Endothelial cell of umbilical vein (primary cell): ENCODE measurements around the gene KCNK13.

Source experiments
- EZH2 ChIP-seq: IDR thresholded peaks from 2 replicates; pipeline ENCODE4 v1.6.1; 2012; ENCODE audit warnings: borderline replicate concordance, low read depth, mild to moderate bottlenecking, moderate library complexity, low read length, inconsistent platforms; ENCODE audit not compliant: severe bottlenecking
- FOS ChIP-seq: IDR thresholded peaks from 2 replicates; pipeline ENCODE4 v1.6.1; 2011; ENCODE audit warnings: mild to moderate bottlenecking, low read length, moderate library complexity, borderline replicate concordance; ENCODE audit not compliant: insufficient read depth
- POLR2A ChIP-seq: IDR thresholded peaks from 2 replicates; pipeline ENCODE4 v1.6.1; 2012; ENCODE audit warnings: low read depth, mild to moderate bottlenecking, control low read depth, low read length
- POLR2AphosphoS5 ChIP-seq: IDR thresholded peaks from 2 replicates; pipeline ENCODE4 v1.6.1; 2012; ENCODE audit warnings: low read depth, mild to moderate bottlenecking, control low read depth, low read length, moderate library complexity; ENCODE audit not compliant: insufficient read depth
- TF ChIP-seq, protein P1 (sequence below), 2 donors: IDR thresholded peaks; 1 replicate in 1 of 2; 2 replicates in 1 of 2; pipeline ENCODE4 v1.5.1; 2011; ENCODE audit warnings: low read length in 2 of 2, mild to moderate bottlenecking in 2 of 2, moderate library complexity in 2 of 2, control low read depth in 1 of 2, inconsistent platforms in 1 of 2, low read depth in 1 of 2; ENCODE audit not compliant: insufficient read depth in 1 of 2; ENCODE audit errors: extremely low read depth in 1 of 2

GRCh38 chr14:90191585-90191984 lies 129.8 kb downstream of the KCNK13 start:
- TF ChIP-seq, protein P1, sequence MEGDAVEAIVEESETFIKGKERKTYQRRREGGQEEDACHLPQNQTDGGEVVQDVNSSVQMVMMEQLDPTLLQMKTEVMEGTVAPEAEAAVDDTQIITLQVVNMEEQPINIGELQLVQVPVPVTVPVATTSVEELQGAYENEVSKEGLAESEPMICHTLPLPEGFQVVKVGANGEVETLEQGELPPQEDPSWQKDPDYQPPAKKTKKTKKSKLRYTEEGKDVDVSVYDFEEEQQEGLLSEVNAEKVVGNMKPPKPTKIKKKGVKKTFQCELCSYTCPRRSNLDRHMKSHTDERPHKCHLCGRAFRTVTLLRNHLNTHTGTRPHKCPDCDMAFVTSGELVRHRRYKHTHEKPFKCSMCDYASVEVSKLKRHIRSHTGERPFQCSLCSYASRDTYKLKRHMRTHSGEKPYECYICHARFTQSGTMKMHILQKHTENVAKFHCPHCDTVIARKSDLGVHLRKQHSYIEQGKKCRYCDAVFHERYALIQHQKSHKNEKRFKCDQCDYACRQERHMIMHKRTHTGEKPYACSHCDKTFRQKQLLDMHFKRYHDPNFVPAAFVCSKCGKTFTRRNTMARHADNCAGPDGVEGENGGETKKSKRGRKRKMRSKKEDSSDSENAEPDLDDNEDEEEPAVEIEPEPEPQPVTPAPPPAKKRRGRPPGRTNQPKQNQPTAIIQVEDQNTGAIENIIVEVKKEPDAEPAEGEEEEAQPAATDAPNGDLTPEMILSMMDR (IDR thresholded peaks at IDR 0.05; ENCODE audit: extremely low read depth in 1 of 2, insufficient read depth in 1 of 2, low read depth in 1 of 2, low read length in 2 of 2) = no peak
- TF ChIP-seq POLR2A (no peak), POLR2AphosphoS5 (no peak), FOS (no peak), EZH2 (no peak)
